HG03457 (cell line): ENCODE data around the gene PDE9A.

ENCODE experiments used
- ATAC-seq: cut with Tn5 transposase; IDR thresholded peaks from one replicate; pipeline ENCODE4 v1.9.1; 2021; ENCODE audit warnings: moderate number of reproducible peaks; ENCODE audit not compliant: unreplicated experiment

Gene PDE9A

DNA sequence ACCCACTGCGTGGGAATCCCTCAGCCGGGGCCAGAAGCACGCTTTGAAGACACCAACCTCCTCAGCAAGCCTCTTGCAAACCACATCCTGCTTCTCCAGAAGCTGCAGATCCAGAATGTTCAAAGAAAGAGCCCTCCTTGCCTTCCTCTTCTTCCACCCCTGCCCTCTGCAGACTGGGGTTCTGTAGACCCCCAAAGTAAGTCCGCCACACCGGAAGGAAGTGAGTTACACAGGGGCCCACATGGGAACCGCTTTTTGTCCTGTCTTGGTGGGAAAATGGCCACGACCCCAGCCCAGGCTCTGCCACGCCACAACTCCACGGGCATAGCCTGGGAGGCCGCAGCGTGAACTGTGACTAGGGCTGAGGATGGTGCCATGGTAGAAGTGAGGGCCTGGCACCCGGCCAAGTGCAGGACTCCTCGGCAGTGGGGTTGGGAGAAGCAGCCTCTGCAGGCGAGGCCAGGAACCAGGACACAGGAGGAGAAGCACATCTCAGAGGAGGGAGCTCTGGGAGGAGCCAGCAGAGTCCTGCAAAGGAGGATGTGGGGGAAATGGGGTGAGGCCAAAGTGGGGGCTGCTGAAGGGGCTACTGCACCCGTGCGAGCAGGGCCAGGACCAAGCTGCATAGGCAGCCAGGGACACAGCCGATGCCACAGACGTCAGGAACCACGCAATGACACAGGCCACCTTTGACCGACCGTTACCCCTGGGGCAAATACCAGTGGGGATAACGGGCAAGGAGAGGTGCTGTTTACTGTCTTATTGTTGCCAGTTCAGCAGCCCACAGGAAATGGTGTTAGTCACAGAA, 30.9 kb downstream of the PDE9A start:
- ATAC-seq: no peak

DNA sequence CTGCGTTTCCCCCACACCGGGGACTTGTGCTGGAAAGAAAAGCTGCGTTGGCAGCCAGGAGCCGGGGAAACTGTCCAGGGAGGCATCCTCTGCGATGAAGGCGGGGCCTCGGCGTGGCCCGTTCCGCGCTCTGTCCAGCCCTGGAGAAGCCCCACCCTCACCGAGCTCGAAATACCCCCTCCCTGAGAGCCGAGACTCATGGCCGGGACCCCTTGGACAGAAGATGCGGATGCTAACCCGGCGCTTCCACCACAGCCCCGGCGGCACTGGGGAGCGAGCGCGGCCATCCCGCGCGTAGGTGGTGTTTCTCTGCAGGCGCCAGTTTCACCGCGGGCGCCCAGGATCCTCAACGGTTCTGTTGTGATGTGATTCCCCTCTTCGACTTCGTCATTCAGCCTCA, 31.6 kb downstream of the PDE9A start:
- no peak for ATAC-seq

DNA sequence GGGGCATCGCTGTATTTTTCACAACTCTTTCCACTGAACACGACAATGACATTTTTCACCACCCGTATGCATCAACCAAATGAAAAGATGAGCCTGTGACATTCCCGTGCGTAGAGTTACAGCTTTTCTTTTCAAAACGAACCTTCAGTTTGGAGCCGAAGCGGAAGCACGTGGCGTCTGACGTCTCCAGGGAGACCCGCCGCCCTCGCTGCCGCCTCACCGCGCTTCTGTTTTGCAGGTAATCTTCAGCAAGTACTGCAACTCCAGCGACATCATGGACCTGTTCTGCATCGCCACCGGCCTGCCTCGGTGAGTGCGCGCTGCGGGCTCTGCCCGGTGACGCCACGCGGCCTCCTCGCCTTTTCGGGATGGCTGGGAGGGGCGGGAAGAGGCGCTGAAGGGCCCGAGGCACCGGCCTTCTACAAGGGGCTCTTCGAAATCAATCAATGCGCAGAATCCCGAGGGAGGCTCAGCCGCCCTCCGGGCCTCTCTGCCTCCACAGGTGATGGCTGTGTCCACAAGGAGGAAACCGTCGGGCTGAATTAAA, 32.6 kb downstream of the PDE9A start:
- ATAC-seq: no peak

DNA sequence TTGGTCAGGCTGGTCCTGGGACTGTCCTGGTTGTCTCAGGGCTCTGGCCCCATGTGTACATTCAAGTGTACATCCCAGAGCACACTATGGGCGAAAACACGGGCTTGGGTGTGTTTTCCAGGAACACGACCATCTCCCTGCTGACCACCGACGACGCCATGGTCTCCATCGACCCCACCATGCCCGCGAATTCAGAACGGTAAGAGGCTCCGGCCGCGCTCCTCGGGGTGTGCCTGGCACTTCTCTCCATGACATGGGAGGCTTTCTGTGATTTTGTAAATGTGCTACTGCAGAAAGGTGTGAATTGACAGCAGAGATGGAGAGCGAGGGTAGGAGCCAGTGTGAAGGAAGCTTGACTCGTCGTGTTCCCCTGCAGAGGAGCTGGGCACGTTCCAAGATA, 34.4 kb downstream of the PDE9A start:
- ATAC-seq: no peak

DNA sequence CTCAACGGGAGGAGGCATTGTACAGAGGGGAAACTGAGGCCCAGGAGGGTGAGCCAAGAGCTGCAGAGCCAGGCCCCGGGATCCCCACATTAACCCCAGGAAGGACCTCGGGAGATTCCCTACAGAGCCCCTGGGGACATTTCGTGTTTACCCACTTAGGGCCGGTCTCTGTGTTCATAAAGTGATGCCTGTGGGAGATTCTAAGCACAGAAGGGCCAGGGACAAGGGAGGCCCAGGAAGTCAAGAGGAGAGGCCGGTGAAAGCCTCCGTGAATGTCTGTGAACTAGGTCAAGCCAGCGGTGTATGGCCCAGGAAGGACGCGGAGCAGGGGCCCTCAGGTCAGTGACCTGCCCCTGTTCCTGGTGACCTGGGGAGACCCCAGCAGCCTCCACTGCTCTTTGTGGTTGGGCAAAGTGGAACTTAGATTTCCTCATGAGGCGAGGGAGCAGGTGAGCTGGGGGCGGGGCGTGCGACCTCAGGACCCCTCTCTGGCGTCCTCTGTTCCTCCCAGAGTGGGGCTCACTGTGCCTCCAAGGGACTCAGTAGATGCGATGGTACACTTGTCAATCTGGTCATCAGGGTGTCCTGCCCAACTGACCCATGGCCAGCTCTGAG, 34.9 kb downstream of the PDE9A start:
- ATAC-seq: no peak

DNA sequence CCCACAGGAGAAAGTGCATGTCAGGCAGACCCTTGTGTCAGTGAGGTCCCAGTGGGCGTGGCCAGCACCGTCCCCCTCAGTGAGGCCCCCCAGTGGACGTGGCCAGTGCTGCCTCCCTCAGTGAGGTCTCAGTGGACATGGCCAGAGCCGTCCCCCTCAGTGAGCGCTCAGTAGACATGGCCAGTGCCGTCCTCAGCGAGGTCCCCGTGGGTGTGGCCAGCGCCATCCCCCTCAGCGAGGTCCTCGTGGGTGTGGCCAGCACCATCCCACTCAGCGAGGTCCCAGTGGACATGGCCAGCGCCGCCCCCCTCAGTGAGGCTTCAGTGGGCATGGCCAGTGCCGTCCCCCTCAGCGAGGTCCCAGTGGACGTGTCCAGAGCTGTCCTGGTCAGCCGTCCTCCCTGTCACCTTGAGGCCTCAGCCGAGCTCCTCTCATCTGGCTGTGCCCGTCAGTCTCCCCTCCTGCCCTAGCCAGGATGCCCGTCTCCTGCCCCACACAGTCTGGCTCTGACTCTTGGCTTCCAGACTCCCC, 35.5 kb downstream of the PDE9A start:
- no peak for ATAC-seq

DNA sequence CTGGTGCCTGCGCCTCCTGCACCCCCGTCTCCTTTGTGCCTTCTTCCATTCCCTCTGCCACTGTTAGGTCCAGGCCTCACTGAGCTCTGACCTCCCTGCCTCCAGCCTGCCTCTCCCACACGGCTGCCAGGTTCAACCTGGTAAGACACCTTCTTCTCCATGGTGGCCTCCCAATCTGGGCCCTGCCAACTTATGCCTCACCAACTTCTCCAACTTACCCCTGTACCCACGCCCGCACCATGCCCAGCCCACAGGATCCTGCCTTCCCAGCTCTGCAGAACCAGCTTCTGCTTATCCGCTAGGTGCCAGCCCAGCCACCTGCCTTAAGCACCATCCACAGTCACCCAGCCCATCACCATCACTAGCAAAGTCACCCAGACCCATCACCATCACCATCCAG, 37.2 kb downstream of the PDE9A start:
- ATAC-seq: no peak

DNA sequence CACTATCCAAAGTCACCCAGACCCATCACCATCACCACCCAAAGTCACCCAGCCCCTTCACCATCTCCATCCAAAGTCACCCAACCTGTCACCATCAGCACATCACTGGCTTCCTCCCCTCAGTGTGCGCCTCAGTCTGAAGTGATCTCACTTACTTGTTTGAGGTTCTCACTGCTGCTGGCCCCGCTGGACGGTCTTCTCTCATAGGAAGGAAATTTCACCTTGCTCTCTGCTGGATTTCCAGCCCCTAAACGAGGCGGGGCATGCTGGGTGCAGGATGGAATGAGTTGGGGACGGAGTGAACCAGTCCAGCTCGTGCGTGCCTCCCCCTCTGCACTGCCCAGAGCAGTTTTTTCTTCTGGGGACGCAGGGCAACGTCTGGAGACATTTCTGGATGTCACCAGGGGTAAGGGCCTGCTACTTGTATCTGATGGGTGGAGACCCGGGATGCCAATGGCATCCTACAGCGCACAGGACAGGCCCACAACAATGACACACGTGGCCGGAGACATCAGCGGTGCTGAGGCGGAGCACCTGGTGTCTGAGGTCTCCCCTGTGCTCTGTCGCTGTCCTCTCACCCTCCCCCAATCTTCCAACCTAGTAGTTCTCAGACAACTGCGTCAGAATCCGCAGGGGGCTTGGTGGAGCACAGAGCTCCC, 38.6 kb downstream of the PDE9A start:
- ATAC-seq: no peak

DNA sequence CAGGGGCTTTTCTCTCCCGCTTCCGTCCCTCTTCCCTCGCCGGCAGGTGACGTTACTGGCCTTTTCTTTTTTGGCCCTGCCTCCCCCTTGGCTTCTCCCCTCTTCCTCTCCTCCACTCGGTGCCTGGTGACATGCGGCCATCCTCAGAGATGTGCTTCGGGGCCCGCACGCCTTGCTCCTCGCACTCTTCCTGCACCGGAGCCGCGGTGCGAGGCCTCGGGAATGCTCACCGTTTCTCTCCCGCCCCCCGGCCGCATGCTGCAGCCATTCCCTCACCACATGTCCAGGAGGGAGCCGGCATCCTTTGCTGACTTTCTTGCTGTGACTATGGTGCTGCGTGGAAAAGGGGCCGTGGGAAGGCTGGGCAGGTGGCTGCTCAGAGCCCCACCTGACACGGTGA, 39.3 kb downstream of the PDE9A start:
- no peak for ATAC-seq

DNA sequence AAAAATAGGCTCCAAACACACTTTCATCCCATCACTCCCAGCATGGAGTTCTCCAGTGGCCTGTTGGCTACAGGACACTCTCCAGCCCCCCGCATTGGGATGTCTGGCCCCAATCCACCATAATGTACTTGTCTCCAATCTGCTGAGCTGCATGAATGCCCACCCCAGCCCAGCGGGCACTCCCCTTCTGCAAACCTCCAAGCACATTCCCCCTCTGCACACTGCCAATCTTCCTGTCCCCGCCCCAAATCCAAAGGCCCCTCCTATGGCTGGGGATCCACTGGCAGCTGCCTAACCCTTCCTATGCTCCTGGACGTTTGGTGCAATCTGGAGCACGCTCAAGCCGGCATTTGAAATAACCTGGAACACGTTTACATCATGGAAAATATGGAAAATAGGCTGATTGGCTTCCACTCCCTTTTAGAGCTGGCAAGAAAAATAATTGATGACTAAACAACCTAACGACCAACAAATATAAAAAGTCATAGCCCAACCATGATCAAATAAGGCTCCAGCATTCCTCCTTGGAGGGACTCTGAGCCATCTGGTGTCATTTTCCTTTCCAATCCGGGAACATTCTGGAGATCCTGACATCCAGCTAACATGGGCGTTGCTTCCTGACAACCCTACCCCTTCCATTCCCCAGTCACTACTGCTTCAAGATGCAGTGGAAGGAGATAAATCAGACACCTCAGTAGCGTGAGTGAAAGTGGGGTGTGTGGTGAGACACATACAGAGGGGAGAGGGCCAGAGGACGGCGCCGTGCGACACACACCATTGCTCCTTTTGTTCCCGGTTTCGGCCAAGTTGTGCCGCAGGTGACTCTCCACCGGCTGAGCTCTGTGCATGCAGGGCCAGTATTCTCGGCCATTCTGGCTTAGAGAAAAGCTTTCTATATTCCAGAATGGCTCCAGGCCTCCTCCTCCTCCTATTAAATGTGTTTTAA, 41.6 kb downstream of the PDE9A start:
- no peak for ATAC-seq

DNA sequence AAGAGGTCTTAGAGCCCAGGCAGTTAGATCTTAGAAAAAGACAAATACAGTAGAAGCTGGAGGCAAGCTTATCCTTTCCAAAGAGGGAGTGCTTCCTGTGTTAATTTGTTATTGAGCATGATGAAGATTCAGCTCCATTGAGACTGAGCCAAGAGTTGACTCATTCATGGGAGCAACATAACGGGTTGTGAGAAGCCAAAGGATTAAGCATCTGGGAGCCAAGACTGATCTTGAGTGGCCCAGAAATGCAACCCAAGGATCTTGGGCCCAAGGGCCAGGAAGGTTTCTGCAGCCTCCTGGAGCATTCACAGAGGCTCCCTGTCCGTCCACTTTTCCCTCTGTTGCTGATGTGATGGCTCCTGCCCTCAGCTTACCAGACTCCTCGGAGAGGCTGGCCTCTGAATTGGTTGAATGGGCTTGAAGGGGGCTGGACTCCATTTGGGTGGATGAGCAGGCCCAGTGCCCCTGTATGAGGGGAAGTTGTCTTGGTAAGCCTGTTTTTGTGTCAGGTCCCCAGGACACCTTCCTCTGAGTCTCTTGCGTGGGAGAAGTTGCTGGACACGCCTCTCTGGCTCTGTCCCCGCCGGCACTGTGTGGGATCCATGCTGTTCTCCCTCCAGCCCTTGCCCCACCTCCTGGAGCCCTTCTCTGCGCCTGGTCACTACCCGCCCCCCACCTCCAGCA, 42.4 kb downstream of the PDE9A start:
- ATAC-seq: no peak

DNA sequence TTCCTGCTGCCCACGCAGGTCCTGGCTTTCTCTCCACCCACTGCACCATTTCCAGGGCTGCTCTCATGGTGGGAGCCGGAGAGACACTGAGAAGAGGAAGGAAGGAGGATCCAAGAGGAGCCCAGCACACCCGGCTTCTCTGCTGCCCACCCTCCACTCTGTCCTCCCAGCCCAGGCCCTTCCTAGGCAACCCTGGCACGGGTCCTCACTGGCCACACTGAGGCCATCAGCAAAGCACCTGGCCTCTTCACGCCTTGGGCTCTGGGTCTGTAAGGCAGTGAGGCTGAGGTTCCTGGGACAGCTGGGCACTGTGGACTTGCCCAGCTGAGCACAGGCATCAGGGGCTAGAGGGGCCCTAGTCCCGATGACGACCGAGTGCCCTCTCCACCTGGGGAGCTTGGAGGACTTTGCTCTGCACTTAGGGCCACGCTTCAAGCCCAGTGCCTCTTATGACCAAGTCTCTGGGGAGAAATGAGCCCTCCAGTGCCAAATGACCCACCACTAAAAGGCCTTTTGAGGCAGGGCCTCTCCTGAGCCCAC, 43.1 kb downstream of the PDE9A start:
- no peak for ATAC-seq

DNA sequence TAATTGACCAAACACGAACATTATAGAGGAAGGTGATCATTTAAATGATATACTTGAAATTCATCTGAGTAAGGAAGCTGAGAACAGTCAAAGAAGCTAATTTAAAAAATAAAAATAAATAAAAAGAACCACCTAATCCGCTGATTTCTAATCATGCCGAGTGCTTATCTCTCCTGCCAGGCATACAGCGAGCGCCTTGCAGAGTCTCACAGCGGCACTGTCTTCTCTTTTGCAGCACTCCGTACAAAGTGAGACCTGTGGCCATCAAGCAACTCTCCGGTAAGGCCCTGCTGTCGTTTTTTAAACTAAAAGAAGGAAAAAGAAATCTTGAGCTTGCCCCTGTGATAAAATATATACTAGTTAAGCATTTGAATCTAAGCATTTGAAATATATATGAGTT, 45.3 kb downstream of the PDE9A start:
- no peak for ATAC-seq

DNA sequence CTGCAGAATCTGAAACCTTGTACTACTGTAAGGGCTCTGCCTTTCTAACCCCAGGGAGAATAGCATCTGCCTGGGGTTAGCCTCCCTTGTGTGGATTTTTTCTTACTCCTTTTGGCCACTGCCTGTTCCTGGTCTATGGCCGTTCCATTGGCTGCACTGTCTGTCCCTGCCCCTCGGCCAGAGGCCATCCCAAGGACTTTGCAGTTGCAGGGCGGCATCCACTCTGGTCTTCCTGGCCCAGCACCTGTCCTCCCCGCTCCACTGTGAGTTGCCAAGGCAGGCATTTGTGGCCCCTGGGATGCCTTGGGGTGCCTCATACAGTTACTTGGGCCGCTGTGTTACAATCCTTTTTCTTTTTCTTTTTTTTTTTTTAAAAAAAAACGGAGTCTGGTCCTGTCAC, 45.8 kb downstream of the PDE9A start:
- no peak for ATAC-seq

DNA sequence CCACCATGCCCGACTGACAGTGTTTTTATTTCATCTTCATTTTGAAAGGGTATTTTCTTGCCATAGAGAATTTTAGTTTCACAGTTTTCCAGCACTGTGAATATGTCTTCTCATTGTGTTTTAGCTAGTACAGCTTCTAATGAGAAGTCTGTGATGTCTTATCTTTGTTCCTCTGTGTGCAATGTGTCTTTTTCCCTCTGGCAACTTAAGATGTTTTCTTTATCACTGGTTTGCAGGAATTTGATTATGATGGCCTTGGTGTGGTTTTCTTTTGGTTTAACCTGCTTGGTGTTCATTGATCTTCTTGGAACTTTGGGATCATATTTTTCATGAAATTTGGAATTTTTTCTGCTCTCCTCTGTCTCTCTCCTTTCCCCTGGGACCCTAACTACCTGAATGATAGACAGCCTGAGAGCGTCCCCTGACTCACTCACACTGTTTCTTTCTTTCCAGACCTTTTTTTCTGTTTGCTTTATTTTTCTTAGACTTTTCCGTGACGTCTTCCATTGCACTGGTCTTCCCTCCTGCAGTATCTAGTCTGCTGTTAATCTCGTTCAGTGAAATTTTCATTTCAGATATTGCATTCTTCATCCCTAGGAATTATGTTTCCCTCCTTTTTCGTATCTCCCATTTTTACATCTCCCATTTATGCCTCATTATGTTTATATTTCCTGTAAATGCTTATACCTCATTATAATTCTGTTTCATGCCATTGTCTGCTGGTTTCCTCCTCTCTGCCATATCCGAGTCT, 48.5 kb downstream of the PDE9A start:
- no peak for ATAC-seq

DNA sequence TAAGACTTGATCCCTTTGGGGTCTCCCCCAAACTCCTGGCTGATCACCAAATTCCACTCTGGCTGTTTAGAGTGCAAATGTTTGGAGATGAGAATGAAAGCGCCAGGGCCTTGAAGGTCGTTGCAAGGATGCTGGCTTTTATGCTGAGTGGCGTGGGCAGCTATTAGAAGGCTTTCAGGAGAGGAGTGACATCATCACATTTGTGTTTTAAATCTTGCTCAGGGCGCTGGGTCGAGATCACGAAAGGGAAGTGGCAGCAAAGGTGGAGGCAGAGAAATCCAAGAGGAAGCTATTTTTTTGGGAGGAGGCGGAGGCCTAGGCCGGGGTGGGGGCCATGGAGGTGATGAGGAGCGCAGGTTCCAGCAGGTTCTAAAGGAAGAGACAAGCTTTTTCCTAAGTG, 49.3 kb downstream of the PDE9A start:
- ATAC-seq: no peak

DNA sequence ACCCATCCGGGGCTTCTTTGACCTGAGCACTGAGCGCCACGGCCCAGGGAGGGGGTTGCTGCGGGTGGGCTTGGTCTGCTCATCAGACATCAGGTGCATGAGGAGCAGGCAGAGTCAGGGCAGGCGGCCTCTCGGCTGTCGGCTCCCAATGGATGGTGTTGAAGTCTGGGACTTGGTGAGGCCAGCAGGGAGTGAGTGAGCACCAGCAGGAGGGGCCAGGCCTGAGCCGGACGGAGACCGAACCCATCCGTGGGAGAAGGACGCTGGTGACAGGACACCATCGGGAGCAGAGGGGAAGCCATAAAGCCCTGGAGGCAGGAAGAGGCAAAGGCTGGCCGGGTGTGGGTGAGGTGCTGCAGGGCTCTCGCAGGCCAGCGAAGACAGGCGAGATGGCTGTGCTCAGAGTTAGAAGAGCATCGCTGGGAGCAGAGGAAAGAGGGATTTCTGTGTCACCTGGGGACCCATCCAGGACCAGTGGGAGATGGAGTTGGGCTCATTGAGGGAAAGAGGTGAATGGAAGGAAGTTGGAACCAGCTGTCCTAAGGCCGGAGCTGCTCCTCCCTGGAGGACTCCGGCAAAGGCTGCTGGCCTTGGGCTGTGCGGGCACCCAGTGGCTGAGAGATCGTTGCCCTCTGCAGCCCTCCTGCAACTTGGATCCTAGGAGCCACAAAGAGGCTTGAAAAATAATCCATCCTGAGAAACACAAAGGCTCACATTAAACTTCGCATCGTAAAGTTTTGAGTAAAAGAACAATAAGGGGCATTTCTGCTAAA, 49.9 kb downstream of the PDE9A start:
- ATAC-seq: no peak

DNA sequence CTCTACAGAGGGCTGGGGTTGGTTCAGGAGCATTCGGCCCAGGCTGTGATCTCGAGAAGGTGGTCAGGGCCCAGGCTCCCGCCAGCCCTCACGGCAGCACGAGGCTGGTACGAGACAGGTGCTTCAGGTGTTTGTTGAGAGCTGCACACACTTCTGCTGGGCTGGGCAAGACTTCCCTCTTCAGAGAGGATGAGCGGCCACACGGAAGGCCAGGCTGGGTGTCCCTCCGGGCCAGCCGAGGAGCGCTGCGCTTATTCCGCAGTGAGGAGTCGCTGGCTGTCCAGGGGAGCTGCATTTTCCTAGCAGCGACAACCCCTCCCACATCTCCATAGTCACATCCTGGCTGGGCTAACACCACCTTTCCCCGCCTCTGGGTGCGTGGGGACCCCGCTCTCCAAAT, 50.5 kb downstream of the PDE9A start:
- ATAC-seq: no peak
